IMR-90 (cell line): ENCODE measurements around the gene GPC6. TPM values are rescaled to one million over a fixed set of nuclear protein-coding genes. Genes with fewer than 3 reads are reported as not detected.

ENCODE experiments used
- ATAC-seq: fragments of 200-7000 bp; cut with Tn5 transposase; 2 replicates; pipeline ENCODE4 v1.9.1; 2020; ENCODE audit warnings: low read depth, mild to moderate bottlenecking, moderate library complexity
- BruUV-seq: library from RNA; stranded (reverse); fragments of 400-500 nt; replicated peaks from 2 replicates; lab custom pipeline; 2021; lab: Mats Ljungman, UMichigan
- CTCF ChIA-PET: fragments of 300-600 bp; formaldehyde crosslinking; extraction: SDS; loops from one replicate; lab custom pipeline; 2021; ENCODE audit warnings: antibody characterized with exemption; lab: Yijun Ruan, JAX
- POLR2A ChIA-PET: fragments of 300-600 bp; sonication (Branson Sonifier 250); formaldehyde crosslinking; loops from one replicate; lab custom pipeline; 2022; ENCODE audit warnings: antibody characterized with exemption; ENCODE audit not compliant: unreplicated experiment; lab: Charles Lee
- DNase-seq: peaks from one replicate; pipeline ENCODE4 v3.0.0; 2013
- H2AFZ ChIP-seq: replicated peaks from 2 replicates; pipeline ENCODE3; 2013; ENCODE audit warnings: low read length, mild to moderate bottlenecking; ENCODE audit not compliant: poor library complexity
- H2AK5ac ChIP-seq: 2 replicates; pipeline ENCODE4 v1.6.1; 2013; ENCODE audit warnings: low read depth, low read length, inconsistent platforms
- H2AK9ac ChIP-seq: replicated peaks from 2 replicates; pipeline ENCODE3; 2013; ENCODE audit warnings: mild to moderate bottlenecking, low read depth, low read length, moderate library complexity; ENCODE audit not compliant: poor library complexity
- H2BK120ac ChIP-seq: 2 replicates; pipeline ENCODE4 v1.6.1; 2013; ENCODE audit warnings: low read depth, low read length, inconsistent platforms
- H2BK15ac ChIP-seq: 3 replicates; pipeline ENCODE4 v1.6.1; 2013; ENCODE audit warnings: low read depth, low read length, inconsistent platforms
- H2BK20ac ChIP-seq: 2 replicates; pipeline ENCODE4 v1.6.1; 2013; ENCODE audit warnings: low read depth, mild to moderate bottlenecking, inconsistent platforms, low read length, moderate library complexity
- H2BK5ac ChIP-seq: 2 replicates; pipeline ENCODE4 v1.6.1; 2013; ENCODE audit warnings: mild to moderate bottlenecking, low read depth, low read length, inconsistent platforms; ENCODE audit not compliant: poor library complexity, severe bottlenecking
- H3K14ac ChIP-seq: replicated peaks from 2 replicates; pipeline ENCODE4 v1.6.1; 2013; ENCODE audit warnings: low read depth, low read length, inconsistent platforms
- H3K18ac ChIP-seq: 2 replicates; pipeline ENCODE4 v1.6.1; 2013; ENCODE audit warnings: low read depth, low read length, control low read depth
- H3K23ac ChIP-seq: 2 replicates; pipeline ENCODE4 v1.6.1; 2013; ENCODE audit warnings: low read depth, low read length, inconsistent platforms
- H3K27ac ChIP-seq: 2 replicates; pipeline ENCODE4 v1.5.1; 2013; ENCODE audit warnings: mild to moderate bottlenecking, control low read depth, low read length; ENCODE audit not compliant: insufficient read depth
- H3K27me3 ChIP-seq: 2 replicates; pipeline ENCODE4 v1.6.1; 2013; ENCODE audit warnings: low read length; ENCODE audit not compliant: control insufficient read depth, insufficient read depth
- H3K36me3 ChIP-seq: 2 replicates; pipeline ENCODE4 v1.6.1; 2013; ENCODE audit warnings: low read length, mixed read lengths; ENCODE audit not compliant: control insufficient read depth, insufficient read depth
- H3K4ac ChIP-seq: 2 replicates; pipeline ENCODE4 v1.6.1; 2013; ENCODE audit warnings: low read depth, low read length, inconsistent platforms
- H3K4me1 ChIP-seq: 2 replicates; pipeline ENCODE4 v1.6.1; 2013; ENCODE audit warnings: low read length, mixed read lengths; ENCODE audit not compliant: control insufficient read depth, insufficient read depth
- H3K4me2 ChIP-seq: 2 replicates; pipeline ENCODE4 v1.6.1; 2013; ENCODE audit warnings: low read depth, mild to moderate bottlenecking, control low read depth, low read length, moderate library complexity
- H3K4me3 ChIP-seq: 2 replicates; pipeline ENCODE4 v1.5.1; 2013; ENCODE audit warnings: low read depth, mild to moderate bottlenecking, control low read depth, low read length, moderate library complexity; ENCODE audit not compliant: insufficient read depth
- H3K56ac ChIP-seq: 2 replicates; pipeline ENCODE4 v1.6.1; 2013; ENCODE audit warnings: low read length, inconsistent platforms; ENCODE audit not compliant: insufficient read depth; ENCODE audit errors: extremely low read depth
- H3K79me1 ChIP-seq, 2 experiments: 2 replicates each; pipeline ENCODE4 v1.6.1; 2013; ENCODE audit warnings: low read length in 2 of 2, inconsistent platforms in 1 of 2, low read depth in 1 of 2
- H3K9ac ChIP-seq: 2 replicates; pipeline ENCODE4 v1.6.1; 2013; ENCODE audit warnings: low read depth, low read length, control low read depth
- H3K9me1 ChIP-seq: 2 replicates; pipeline ENCODE4 v1.6.1; 2013; ENCODE audit warnings: low read length, inconsistent platforms; ENCODE audit not compliant: insufficient read depth
- H3K9me3 ChIP-seq: 2 replicates; pipeline ENCODE4 v1.6.1; 2013; ENCODE audit warnings: low read length; ENCODE audit not compliant: control insufficient read depth, insufficient read depth
- H4K20me1 ChIP-seq: 2 replicates; pipeline ENCODE4 v1.6.1; 2013; ENCODE audit warnings: low read length, inconsistent platforms; ENCODE audit not compliant: insufficient read depth
- H4K5ac ChIP-seq: 2 replicates; pipeline ENCODE4 v1.6.1; 2013; ENCODE audit warnings: mild to moderate bottlenecking, low read depth, low read length, control low read depth
- H4K8ac ChIP-seq, 2 experiments: 2 replicates each; pipeline ENCODE4 v1.6.1; 2013; ENCODE audit warnings: low read depth in 2 of 2, low read length in 2 of 2, control low read depth in 1 of 2, inconsistent platforms in 1 of 2
- H4K91ac ChIP-seq: 2 replicates; pipeline ENCODE4 v1.6.1; 2013; ENCODE audit warnings: low read depth, low read length, inconsistent platforms; ENCODE audit not compliant: insufficient read depth
- CEBPB ChIP-seq: IDR thresholded peaks from 2 replicates; pipeline ENCODE4 v1.6.1; 2012; ENCODE audit warnings: low read depth, low read length, improper control_type of control experiment
- CHD1 ChIP-seq: IDR thresholded peaks from 2 replicates; pipeline ENCODE4 v1.6.1; 2012; ENCODE audit warnings: low read depth, low read length, improper control_type of control experiment
- FOS ChIP-seq: fragments of 150-350 bp; IDR thresholded peaks from 2 replicates; pipeline ENCODE4 v1.6.1; 2016; ENCODE audit warnings: low read depth, low read length
- MAFK ChIP-seq: IDR thresholded peaks from 2 replicates; pipeline ENCODE4 v1.6.1; 2012; ENCODE audit warnings: low read depth, low read length, improper control_type of control experiment
- MXI1 ChIP-seq: IDR thresholded peaks from 2 replicates; pipeline ENCODE4 v1.6.1; 2012; ENCODE audit warnings: low read depth, mild to moderate bottlenecking, low read length, moderate library complexity, borderline replicate concordance
- NFE2L2 ChIP-seq: fragments of 150-350 bp; IDR thresholded peaks from 2 replicates; pipeline ENCODE4 v1.6.1; 2016; ENCODE audit warnings: low read depth, mild to moderate bottlenecking, low read length
- RAD21 ChIP-seq: IDR thresholded peaks from 2 replicates; pipeline ENCODE4 v1.6.1; 2012; ENCODE audit warnings: low read length, improper control_type of control experiment
- WGBS, 2 experiments: methylation state at CpG; one replicate each; pipeline versions ENCODE4 v1.1.5 to v1.1.7; 2013; ENCODE audit warnings: missing lambda C conversion rate in 2 of 2; ENCODE audit not compliant: insufficient read length in 1 of 2; ENCODE audit errors: extremely low coverage in 2 of 2; 5-methylcytosine and 5-hydroxymethylcytosine counted together
- dilution Hi-C: fragments of 300-500 bp; cut with HindIII; formaldehyde crosslinking; loops from one replicate; pipeline ENCODE4 v1.14.3; 2018; ENCODE audit warnings: low sequenced_read_pairs; ENCODE audit not compliant: unreplicated experiment
- in situ Hi-C: fragments of 300-500 bp; cut with MboI; formaldehyde crosslinking; loops from 3 replicates; pipeline ENCODE4 v1.14.3; 2019; ENCODE audit warnings: low sequenced_read_pairs, inconsistent platforms, mixed read lengths
- intact Hi-C: fragments of 100-400 bp; cut with micrococcal nuclease; formaldehyde crosslinking; loops from 2 replicates; pipeline ENCODE4 v1.10.0; 2022
- polyA plus RNA-seq, 3 experiments: library from polyadenylated mRNA; depleted of rRNA; stranded (reverse); fragments of >200 nt; gene quantifications; 2 replicates each; pipeline ENCODE4 v1.2.3, GENCODE V29; 2012; ENCODE audit warnings: low replicate concordance in 1 of 3
- total RNA-seq: library from RNA; depleted of rRNA; stranded (reverse); fragments of >200 nt; gene quantifications from 2 replicates; pipeline ENCODE4 v1.2.3, GENCODE V29; 2012

GPC6 gene
- total and polyA plus RNA-seq, 2 of the 4 experiments (the other 2 are of a cell fraction), result 14.9 to 39.4 TPM

DNA sequence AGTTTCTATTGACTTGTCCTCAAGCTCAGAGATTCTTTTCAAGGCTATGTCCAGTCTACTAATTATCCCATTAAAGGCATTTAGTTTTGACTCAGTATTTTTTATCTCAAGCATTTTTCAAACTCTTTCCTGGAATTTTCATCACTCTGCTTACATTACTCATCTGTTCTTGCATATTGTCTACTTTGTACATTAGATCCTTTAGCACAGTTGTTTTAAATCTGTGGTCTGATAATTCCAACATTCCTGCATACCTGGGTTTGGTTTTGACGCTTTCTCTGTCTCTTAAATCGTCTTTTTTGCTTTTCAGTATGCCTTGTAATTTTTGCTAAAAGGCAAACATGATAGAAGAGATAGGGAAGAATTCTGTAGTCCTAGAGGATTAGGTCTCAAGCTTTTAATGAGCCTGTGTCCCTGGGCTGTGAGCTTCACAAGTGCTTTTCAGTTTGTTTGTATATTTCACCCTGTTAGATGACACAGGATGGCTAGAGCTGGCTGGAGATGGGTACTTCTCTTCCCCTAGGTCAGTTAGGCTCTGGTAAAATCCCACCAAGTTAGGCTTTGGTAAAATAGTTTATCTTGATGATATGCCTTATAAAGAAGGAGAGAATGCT lies 46.1 kb upstream of the GPC6 start:
- H2BK15ac ChIP-seq, result no peak overlapping the region
- ATAC-seq (peak; percentile 72), DNase-seq (peak; percentile 52)
- no peak overlapping the region for H2AFZ ChIP-seq
- no peaks in the 10 kb centered on the region for H3K9me3 ChIP-seq
- H2AK9ac ChIP-seq, result no peak overlapping the region
- no CpG with 5 or more reads among the region's 2 CpGs for WGBS, 2 experiments
- H3K79me1 ChIP-seq, result no peaks in the 10 kb centered on the region
- H3K14ac ChIP-seq, result no peak overlapping the region
- peak overlapping the region; percentile 42; the same call in 1 of the 2 replicates for H3K18ac ChIP-seq
- intact Hi-C loops, result no loop called here
- no peak overlapping the region for H3K9ac ChIP-seq
- no peaks in the 10 kb centered on the region for H3K9me1 ChIP-seq
- H4K20me1 ChIP-seq, result no peaks in the 10 kb centered on the region
- H3K56ac ChIP-seq, result no peak overlapping the region
- dilution Hi-C loops, result no loop called here
- peak overlapping the region; percentile 13; the same call in 1 of the 2 replicates for H3K4me2 ChIP-seq
- peaks cover 3% of the 10 kb centered on the region for H3K4me1 ChIP-seq
- H3K4ac ChIP-seq, result 0 out of 2 replicates have a peak overlapping the region, but pooled peaks have one; percentile 7
- no peak overlapping the region for H4K91ac ChIP-seq
- no TSS peak for BruUV-seq
- no peak overlapping the region for H3K23ac ChIP-seq
- no peak overlapping the region for H2AK5ac ChIP-seq
- no peak overlapping the region for H2BK5ac ChIP-seq
- H4K8ac ChIP-seq, result no peak overlapping the region
- peak overlapping the region; percentile 25; the same call in 1 of the 2 replicates for H2BK120ac ChIP-seq
- no peak overlapping the region for H2BK20ac ChIP-seq
- ChIA-PET CTCF (interaction anchor here (1.3 kb wide), 1 partner anchor 10 kb away, joined by 3 read pairs; no protein-coding TSS in a partner anchor), POLR2A (no interaction called here)
- no peaks in the 10 kb centered on the region for H3K27me3 ChIP-seq
- in situ Hi-C loops, result no loop called here
- TF ChIP-seq MAFK, result no peak
- TF ChIP-seq CHD1, result no peak
- no peak for TF ChIP-seq MXI1
- TF ChIP-seq NFE2L2, result no peak
- no peak for TF ChIP-seq CEBPB
- no peak for TF ChIP-seq FOS
- no peak for TF ChIP-seq RAD21
- H3K27ac ChIP-seq, result peak overlapping the region; percentile 33; the same call in 1 of the 2 replicates
- no peak overlapping the region for H3K4me3 ChIP-seq
- H3K36me3 ChIP-seq, result no peaks in the 10 kb centered on the region
- H4K5ac ChIP-seq, result no peak overlapping the region
